Endodermal cell (in vitro differentiated cells): ENCODE results near the gene RADIL. TPM values are rescaled to one million over a fixed set of nuclear protein-coding genes. Genes with fewer than 3 reads are reported as not detected.

ENCODE experiments used
- DNase-seq: peaks from one replicate; pipeline ENCODE4 v3.0.0-alpha.2; 2017
- H3K27ac ChIP-seq: 2 replicates; pipeline ENCODE4 v1.5.1; 2013; ENCODE audit warnings: mild to moderate bottlenecking, low read depth, low read length, moderate library complexity
- H3K27me3 ChIP-seq: 2 replicates; pipeline ENCODE4 v1.6.1; 2013; ENCODE audit warnings: mild to moderate bottlenecking, low read length, moderate library complexity; ENCODE audit not compliant: insufficient read depth, control insufficient read depth, poor library complexity, severe bottlenecking
- H3K36me3 ChIP-seq: 2 replicates; pipeline ENCODE4 v1.7.0; 2013; ENCODE audit warnings: mild to moderate bottlenecking, low read length, moderate library complexity; ENCODE audit not compliant: control insufficient read depth, insufficient read depth
- H3K4me1 ChIP-seq: one replicate; pipeline ENCODE4 v1.7.0; 2013; ENCODE audit warnings: low read length; ENCODE audit not compliant: control insufficient read depth, insufficient read depth
- H3K4me3 ChIP-seq: 2 replicates; pipeline ENCODE4 v1.5.1; 2013; ENCODE audit warnings: mild to moderate bottlenecking, low read length, moderate library complexity
- H3K9ac ChIP-seq: 2 replicates; pipeline ENCODE4 v1.6.1; 2013; ENCODE audit warnings: mild to moderate bottlenecking, low read length, moderate library complexity; ENCODE audit not compliant: poor library complexity, severe bottlenecking; ENCODE audit errors: extremely low read depth
- H3K9me3 ChIP-seq: 2 replicates; pipeline ENCODE4 v1.6.1; 2013; ENCODE audit warnings: mild to moderate bottlenecking, low read length, moderate library complexity; ENCODE audit not compliant: control insufficient read depth
- H3K27ac Mint-ChIP-seq: 2 replicates; pipeline ENCODE4 v1.8.0; 2020; ENCODE audit warnings: mixed read lengths
- H3K27me3 Mint-ChIP-seq: 2 replicates; pipeline ENCODE4 v1.8.0; 2021; ENCODE audit warnings: mild to moderate bottlenecking, mixed read lengths; ENCODE audit not compliant: insufficient read depth
- H3K36me3 Mint-ChIP-seq: 2 replicates; pipeline ENCODE4 v1.8.0; 2020; ENCODE audit warnings: low read depth, mixed read lengths
- H3K4me1 Mint-ChIP-seq: 2 replicates; pipeline ENCODE4 v1.8.0; 2020; ENCODE audit warnings: mixed read lengths
- H3K4me3 Mint-ChIP-seq: 2 replicates; pipeline ENCODE4 v1.8.0; 2020; ENCODE audit warnings: mild to moderate bottlenecking, moderate library complexity, mixed read lengths
- H3K9me3 Mint-ChIP-seq: 2 replicates; pipeline ENCODE4 v1.8.0; 2020; ENCODE audit warnings: mild to moderate bottlenecking, mixed read lengths
- WGBS, 2 experiments: methylation state at CpG; one replicate each; pipeline versions ENCODE4 v1.1.5 to v1.1.7; 2013; ENCODE audit warnings: missing lambda C conversion rate in 2 of 2, mixed read lengths in 1 of 2; ENCODE audit not compliant: insufficient coverage in 1 of 2, insufficient read length in 1 of 2; 5-methylcytosine and 5-hydroxymethylcytosine counted together
- total RNA-seq, 2 donors: library from RNA; stranded (reverse); fragmentation: NEBNext Ultra II Directional in 1 of 2; extraction: Animal tissue kit (Norgen Biotek cat#: 25700) in 1 of 2; gene quantifications; 2 replicates in 1 of 2; 3 replicates in 1 of 2; pipeline ENCODE4 v1.2.1, GENCODE V29; 2021
- TF ChIP-seq, protein P1 (sequence below): fragments of 200-600 bp; sonication (generic); conservative IDR thresholded peaks from 2 replicates; pipeline ENCODE4 v1.5.0; 2021; ENCODE audit warnings: antibody characterized with exemption, mild to moderate bottlenecking

The RADIL gene
- total RNA-seq, 2 donors from 2014 or later = 34.9 to 47.6 TPM

DNA sequence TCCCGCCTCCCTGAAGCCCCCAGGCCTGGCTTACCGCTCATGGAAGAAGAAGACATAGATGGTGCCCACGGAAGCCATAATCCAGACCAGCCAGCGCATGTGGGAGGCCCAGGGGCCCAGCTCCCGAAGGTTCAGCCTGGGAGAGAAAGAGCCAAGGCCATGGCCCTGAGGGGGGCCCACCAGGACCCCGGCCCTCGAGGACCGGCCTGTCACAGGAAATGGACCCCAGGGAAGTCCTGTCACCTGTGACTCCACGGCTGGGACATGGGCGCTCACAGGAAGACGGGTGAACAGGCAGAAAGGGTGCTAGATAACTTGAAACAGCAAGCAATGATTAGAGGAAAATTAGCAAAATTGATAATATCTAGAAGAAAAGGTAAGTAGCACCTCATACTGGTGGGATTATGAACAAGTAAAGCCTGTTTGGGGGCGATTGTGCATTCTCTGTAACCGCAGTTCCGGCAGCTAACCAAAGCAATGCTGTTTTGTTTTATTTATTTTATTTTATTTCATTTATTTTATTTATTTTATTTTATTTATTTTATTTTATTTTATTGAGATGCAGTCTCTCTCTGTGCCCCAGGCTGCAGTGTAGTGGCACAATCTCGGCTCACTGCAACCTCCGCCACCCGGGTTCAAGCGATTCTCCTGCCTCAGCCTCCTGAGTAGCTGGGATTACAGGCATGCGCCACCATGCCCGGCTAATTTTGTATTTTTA is 27.8 kb upstream of the RADIL start:
- Mint-ChIP-seq H3K9me3 (peaks cover 9% of the 10 kb centered on the region), H3K4me1 (no peaks in the 10 kb centered on the region), H3K27me3 (peaks cover 7% of the 10 kb centered on the region), H3K4me3 (no peak overlapping the region), H3K36me3 (no peaks in the 10 kb centered on the region), H3K27ac (no peak overlapping the region)
- H3K4me3 ChIP-seq = no peak overlapping the region
- no peak overlapping the region for H3K9ac ChIP-seq
- DNase-seq = no peak
- WGBS, 2 experiments = 93 to 98% methylated on average over 12 to 20 of the region's 20 CpGs
- no peaks in the 10 kb centered on the region for H3K4me1 ChIP-seq
- peaks cover 6% of the 10 kb centered on the region for H3K9me3 ChIP-seq
- no peaks in the 10 kb centered on the region for H3K36me3 ChIP-seq
- H3K27ac ChIP-seq = no peak overlapping the region
- H3K27me3 ChIP-seq = no peaks in the 10 kb centered on the region
- TF ChIP-seq, protein P1, sequence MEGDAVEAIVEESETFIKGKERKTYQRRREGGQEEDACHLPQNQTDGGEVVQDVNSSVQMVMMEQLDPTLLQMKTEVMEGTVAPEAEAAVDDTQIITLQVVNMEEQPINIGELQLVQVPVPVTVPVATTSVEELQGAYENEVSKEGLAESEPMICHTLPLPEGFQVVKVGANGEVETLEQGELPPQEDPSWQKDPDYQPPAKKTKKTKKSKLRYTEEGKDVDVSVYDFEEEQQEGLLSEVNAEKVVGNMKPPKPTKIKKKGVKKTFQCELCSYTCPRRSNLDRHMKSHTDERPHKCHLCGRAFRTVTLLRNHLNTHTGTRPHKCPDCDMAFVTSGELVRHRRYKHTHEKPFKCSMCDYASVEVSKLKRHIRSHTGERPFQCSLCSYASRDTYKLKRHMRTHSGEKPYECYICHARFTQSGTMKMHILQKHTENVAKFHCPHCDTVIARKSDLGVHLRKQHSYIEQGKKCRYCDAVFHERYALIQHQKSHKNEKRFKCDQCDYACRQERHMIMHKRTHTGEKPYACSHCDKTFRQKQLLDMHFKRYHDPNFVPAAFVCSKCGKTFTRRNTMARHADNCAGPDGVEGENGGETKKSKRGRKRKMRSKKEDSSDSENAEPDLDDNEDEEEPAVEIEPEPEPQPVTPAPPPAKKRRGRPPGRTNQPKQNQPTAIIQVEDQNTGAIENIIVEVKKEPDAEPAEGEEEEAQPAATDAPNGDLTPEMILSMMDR = no peak

DNA sequence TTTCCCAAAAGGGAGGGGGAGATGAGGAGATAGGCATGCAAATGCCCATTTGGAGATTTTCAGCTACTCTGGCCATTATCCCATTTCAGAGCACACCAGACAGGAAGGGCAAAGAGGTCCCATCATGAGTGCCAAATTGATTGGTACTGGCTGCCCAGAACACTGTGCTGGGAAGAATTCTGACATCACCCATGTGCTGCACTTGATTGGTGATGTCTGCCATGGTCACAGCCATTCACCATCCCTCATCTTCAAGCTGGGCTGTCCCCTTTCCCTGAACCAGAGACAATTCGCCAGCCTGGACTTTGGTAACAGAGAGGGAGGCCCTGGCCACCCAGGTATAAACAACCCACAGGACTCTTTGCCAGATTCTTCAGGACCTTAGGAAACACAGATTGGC is 23.2 kb upstream of the RADIL start:
- DNase-seq = no peak

DNA sequence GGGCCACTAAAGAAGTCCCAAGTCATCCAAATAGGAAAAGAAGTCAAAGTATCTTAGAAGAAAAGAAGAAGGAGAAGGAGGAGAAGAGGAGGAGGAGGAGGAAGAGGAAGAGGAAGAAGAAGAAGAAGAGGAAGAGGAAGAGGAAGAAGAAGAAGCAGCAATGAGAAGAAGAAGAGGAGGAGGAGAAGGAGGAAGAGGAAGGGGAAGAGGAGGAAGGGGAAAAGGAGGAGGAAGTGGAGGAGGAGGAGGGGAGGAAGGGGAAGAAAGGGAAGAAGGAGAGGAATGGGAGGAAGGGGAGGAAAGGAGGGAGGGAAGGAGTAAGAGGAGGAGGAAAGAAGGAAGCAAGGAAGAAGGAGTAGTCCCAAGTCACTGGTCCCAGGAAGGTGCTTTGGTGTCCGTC is 21.7 kb upstream of the RADIL start:
- Histone ChIP-seq H3K27me3 (peaks cover 11% of the 10 kb centered on the region), H3K27ac (no peak overlapping the region), H3K9me3 (peaks cover 6% of the 10 kb centered on the region), H3K9ac (no peak overlapping the region), H3K4me3 (no peak overlapping the region), H3K4me1 (no peaks in the 10 kb centered on the region), H3K36me3 (no peaks in the 10 kb centered on the region)
- H3K36me3 Mint-ChIP-seq = no peaks in the 10 kb centered on the region
- no peak overlapping the region for H3K4me3 Mint-ChIP-seq
- TF ChIP-seq, protein P1 = no peak
- no peak for DNase-seq
- peaks cover 9% of the 10 kb centered on the region for H3K9me3 Mint-ChIP-seq
- no peak overlapping the region for H3K27ac Mint-ChIP-seq
- peaks cover 19% of the 10 kb centered on the region for H3K27me3 Mint-ChIP-seq
- 100% methylated on average over 1 of the region's 1 CpG for WGBS, 2 experiments
- no peaks in the 10 kb centered on the region for H3K4me1 Mint-ChIP-seq

More for the DNA sequence above, 23.2 kb upstream of the RADIL start:
- Mint-ChIP-seq H3K4me3 (no peak overlapping the region), H3K4me1 (no peaks in the 10 kb centered on the region), H3K9me3 (peaks cover 9% of the 10 kb centered on the region), H3K36me3 (no peaks in the 10 kb centered on the region), H3K27me3 (peaks cover 19% of the 10 kb centered on the region), H3K27ac (no peak overlapping the region)
- H3K36me3 ChIP-seq = no peaks in the 10 kb centered on the region
- peaks cover 11% of the 10 kb centered on the region for H3K27me3 ChIP-seq
- H3K4me1 ChIP-seq = no peaks in the 10 kb centered on the region
- no peak overlapping the region for H3K9ac ChIP-seq
- WGBS, 2 experiments = 61% methylated on average over 1 of the region's 1 CpG; no CpG with 5 or more reads in 1 of the 2 experiments
- H3K4me3 ChIP-seq = no peak overlapping the region
- no peak overlapping the region for H3K27ac ChIP-seq
- TF ChIP-seq, protein P1 = no peak
- H3K9me3 ChIP-seq = peaks cover 6% of the 10 kb centered on the region
